GM19397 (cell line): Measurements from ENCODE around the gene TYMP.
A peak's percentile ranks its signal among the peaks of the same experiment; 100 is the strongest.

Experiments
- ATAC-seq: cut with Tn5 transposase; IDR thresholded peaks from one replicate; pipeline ENCODE4 v1.9.1; 2021; ENCODE audit warnings: mild to moderate bottlenecking, moderate library complexity; ENCODE audit not compliant: unreplicated experiment

Gene TYMP

GRCh38 chr22:50506611-50507420 is 23.0 kb downstream of the TYMP start:
- peak; percentile 6 for ATAC-seq

GRCh38 chr22:50505776-50506610 is 23.8 kb downstream of the TYMP start:
- ATAC-seq = no peak

GRCh38 chr22:50505276-50505775 is 24.5 kb downstream of the TYMP start:
- ATAC-seq = no peak

GRCh38 chr22:50504369-50505211 is 25.2 kb downstream of the TYMP start:
- no peak for ATAC-seq

GRCh38 chr22:50503475-50504145 is 26.2 kb downstream of the TYMP start:
- no peak for ATAC-seq

- ATAC-seq = no peak
Observed at GRCh38 chr22:50502628-50503474, 27.0 kb downstream of the TYMP start.

- no peak for ATAC-seq
Observed at GRCh38 chr22:50502096-50502495, 27.7 kb downstream of the TYMP start.

- no peak for ATAC-seq
Observed at GRCh38 chr22:50500452-50500851, 29.4 kb downstream of the TYMP start.

GRCh38 chr22:50498322-50498890 is 31.4 kb downstream of the TYMP start:
- ATAC-seq = no peak

- no peak for ATAC-seq
Observed at GRCh38 chr22:50497093-50497492, 32.7 kb downstream of the TYMP start.

GRCh38 chr22:50490531-50491308 is 39.1 kb downstream of the TYMP start:
- no peak for ATAC-seq

GRCh38 chr22:50489363-50490243 is 40.2 kb downstream of the TYMP start:
- no peak for ATAC-seq

- no peak for ATAC-seq
Observed at GRCh38 chr22:50488886-50489285, 40.9 kb downstream of the TYMP start.

- no peak for ATAC-seq
Observed at GRCh38 chr22:50488006-50488677, 41.7 kb downstream of the TYMP start.

- ATAC-seq = no peak
Observed at GRCh38 chr22:50487290-50488005, 42.4 kb downstream of the TYMP start.
